OCI-M1 (cell line): ENCODE data around the gene FOXRED2.
A peak's percentile ranks its signal among the peaks of the same experiment; 100 is the strongest.
"Not testable (repeated sequence)": the region's sequence is repeated elsewhere in the genome, so short reads cannot be mapped to it uniquely, and the experiment has no call there.

ENCODE experiments used
- DNase-seq: peaks from one replicate; lab custom pipeline; 2025; lab: John Stamatoyannopoulos, UW

The FOXRED2 gene

DNA sequence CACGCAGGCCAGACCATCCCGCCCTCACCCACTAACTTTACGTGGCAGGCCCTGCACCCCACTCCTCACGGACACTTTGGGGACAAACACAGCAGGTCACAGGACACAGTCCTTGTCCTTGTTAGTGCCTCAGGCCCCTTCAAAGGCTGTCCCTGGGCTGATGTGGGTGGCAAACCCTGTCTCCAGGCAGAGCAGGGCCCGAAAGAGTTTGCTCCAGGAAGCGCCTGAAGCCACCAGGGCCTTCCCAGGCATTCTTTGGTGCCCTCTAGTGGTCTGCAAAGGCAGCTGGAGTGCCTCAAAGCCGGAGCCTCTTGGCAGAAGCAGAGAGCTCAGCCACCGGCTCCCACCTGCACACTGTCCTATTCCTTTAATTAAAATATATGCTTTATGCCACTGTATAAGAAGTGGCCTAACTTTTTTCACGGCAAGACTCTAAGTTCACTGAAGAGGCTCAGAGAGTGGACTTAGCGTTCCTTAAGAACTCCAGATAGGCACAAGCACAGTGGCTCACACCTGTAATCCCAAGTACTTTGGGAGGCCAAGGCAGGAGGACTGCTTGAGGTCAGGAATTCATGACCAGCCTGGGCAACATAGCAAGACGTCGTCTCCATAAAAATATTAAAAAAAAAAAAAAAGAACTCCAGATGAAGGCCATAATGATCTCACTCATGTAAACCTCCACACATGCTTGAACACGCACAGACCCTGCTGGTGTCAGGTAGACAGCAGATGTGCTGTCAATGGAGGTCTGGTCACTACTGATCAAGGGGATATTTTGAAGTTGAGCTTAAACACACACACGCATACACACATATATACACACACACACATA lies 36.5 kb downstream of the FOXRED2 start:
- DNase-seq, result peak; percentile 90

DNA sequence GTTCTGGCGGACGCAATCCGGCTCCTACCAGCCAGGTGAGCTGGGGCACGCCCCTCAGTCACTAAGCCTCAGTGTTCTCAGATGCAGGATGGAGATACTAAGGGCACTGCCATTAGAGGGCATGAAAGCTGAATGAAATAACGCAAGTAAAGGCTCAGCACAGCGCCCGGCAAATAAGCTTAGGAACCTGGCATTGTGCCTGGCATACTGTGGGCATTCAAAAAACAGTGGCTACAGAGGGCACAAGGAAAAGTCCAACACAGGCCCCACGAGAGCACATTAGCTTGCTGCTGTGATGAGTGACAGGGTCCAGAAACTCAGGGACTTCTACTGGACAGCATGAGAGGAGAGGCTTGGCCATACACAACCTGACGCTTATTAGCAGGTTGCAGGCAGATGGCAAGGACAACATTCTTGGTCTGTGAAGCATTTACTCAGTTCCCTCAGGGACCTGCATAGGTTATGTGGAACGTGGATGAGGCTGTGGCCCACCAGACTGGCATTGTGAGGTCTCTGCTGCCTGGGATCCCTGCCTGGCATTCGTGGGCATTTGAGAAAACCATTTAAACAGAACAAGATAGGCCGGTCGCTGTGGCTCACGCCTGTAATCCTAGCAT lies 37.6 kb downstream of the FOXRED2 start:
- DNase-seq, result no peak

DNA sequence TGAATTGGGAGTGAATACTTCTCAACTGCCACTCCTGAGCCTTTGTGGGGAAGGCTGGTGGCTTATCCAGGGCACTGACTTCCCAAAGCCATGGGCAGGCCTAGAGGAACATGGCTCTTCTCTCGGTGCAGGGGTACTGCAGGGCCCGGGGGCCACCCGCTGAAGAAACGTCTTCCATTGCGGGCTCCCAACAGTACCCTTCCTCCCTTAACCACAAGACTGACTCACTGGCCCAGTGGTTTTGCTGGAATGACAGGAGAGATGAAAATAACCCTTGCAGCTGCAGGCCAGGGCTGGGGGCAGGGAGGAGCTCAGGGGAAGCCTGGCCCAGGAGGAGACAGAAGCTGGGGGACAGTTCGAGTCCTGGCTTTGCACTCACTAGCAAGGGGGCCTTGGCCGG lies 38.9 kb downstream of the FOXRED2 start:
- peak; percentile 93 for DNase-seq

DNA sequence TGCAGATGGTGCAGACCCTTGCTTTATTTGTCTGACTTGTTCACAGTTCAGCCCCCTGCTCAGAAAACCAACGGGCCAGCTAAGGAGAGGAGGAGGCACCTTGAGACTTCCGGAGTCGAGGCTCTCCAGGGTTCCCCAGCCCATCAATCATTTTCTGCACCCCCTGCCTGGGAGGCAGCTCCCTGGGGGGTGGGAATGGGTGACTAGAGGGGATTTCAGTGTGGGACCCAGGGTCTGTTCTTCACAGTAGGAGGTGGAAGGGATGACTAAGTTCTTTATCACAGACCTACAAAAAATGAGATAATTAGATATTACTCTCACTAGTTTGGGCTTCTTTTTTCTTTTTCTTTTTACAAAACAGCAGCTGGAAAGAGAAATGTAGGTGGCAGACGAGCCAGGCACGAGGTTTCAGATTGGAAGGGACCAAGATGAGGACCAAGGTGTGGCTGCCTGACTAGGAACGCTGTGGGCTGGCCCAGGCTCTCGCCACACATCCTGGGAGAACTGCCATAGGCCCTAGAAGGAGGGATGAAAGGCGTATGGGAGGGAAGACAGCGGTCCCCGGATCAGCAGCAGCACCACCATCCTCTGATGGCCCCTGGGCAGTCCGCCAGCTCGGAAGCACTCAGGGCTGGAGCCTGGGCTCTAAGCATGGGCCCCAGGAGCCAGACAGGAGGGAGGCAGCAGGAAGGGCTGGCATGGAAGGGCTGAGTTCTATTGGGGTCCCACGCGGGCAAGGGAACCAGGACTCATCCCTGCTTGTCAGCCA lies 39.6 kb downstream of the FOXRED2 start:
- no peak for DNase-seq

DNA sequence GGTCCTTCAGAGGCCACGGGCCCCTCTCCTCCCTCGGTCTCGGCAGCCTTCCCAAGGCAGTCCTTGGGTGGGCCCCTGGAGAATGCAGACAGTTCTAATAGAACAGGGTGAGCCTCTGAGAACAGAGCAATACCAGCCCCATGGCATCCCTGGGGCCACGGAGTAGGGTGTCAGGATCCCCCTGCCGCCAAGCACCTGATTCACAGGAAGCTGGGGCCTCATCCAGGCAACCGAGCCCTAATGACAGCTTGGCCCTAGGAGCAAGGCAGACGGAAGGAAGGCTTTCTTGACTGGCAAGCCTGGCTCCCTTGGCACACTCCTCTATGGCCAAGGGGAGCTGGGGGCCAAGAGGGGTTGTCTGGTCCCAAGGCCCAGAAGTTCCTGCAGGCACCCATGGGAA lies 40.6 kb downstream of the FOXRED2 start:
- DNase-seq, result no peak

DNA sequence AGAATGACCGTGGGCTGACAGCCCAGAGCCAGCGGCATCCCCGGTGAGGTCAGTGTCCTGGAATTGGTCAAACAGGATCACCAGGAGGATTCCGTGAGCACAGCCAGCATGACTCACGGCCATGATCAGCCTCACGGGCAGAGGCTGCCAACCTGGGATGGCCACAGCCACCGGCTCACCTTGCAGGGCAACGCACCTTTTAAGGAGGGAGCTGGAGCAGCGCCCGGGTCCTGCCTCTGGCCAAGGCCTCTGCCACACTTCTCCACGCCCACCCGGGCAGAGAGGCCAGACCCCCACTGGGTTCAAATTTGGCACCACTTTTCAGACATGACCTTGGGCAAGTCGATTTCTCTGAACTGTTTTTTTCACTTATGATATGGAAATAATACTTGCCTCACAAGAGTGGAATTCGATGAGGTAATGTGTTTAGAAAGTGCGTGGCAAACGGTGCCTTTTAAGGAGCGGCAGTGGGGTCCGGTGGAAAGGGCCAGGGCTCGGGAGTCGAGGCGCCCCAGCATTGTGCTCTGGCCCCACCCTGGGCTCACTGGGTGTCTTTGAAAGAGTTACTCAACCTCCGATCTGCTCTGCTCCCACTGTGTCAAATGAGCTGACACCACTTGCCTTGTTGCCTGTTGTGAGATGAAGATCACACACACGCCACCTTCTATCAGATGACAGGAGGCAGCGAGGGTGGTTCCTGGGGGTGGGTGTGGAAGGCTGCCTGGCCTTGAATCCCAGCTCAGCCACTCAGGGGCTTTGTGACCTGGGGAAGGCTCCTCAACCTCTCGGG lies 41.4 kb downstream of the FOXRED2 start:
- no peak for DNase-seq

DNA sequence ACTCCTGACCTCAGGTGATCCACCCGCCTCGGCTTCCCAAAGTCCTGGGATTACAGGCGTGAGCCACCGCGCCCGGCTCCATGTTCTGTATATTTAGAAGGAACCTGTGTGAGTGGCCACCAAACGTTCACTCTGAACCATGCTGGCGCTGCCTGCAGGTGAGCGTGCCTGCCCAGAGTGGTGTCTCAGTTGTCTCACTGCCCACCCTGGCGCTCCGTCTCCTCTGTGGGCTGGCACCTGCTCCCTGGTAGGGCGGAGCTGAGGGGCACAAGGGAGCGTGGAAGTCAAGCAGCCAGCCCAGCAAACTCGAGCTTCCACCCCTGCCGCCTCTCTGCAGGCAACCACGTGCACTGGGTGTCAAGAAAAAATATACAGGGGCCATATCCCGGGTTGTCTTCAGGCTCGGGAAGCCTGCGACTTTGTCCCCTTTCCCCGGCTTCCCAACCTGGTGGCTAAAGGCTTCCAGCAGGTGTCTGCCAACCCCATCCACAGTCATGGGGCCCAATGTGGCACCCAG lies 42.1 kb downstream of the FOXRED2 start:
- no peak for DNase-seq

DNA sequence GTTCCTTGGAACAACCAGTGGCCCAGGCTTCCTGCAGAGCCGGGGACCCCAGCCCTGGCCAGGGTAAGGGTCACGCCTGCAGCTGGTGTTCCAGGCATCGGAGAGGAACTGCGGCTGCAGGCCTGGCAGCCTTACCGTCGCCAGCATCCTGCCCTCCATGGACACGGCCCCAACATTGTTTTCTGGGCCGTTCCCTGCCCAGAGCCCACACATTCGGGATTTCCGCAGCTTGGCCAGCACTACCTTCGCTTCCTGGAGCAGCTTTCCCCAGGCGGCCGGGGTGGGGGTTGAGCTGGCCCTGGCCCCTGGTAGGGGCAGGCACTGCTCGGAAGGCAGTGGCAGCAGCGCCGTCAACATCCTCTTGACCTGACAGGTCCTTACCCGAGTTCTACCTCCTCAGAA lies 43.1 kb downstream of the FOXRED2 start:
- no peak for DNase-seq

DNA sequence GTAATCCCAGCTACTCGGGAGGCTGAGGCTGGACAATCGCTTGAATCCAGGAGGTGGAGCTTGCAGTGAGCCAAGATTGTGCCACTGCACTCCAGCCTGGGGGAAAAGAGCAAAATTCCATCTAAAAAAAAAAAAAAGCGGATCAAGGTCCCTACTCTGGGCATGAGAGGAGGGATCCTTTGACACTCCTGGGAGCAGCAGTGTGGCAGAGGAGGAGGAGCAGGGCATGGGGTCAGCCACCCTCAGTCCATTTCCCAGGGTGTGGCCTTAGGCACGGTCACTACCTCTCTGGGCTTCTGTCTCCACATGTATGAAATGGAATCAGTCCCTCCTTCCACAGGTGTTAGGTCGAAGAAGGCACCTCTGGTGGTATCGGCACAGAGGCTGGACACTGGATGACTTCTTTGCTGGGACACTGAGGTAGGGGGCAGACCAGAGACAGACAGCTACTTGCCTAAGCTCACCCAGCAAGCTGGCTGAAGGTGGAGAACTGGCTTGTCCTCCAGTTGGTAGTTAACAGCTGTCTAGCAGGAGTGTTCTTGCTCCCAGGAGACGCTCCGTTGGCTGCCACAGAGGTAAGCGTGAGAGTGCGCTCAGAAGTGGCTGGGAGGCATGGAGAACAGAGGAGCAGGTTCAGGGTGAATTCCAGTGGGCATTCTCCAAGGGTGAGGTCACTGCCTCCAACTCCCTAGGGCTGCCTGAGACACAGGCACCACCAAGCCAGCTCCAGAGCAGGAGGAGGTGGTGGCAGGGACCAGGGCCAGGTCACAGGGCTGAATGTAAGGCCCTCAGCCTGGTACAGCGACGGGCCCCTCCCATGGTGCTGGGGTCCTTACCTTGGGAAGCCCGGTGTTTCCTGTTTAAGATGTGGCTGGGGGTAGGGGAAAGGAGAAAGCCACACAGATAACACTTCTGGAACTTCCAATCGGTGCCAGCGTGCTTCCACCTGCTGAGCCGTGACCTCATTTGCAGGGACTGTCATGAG lies 44.9 kb downstream of the FOXRED2 start:
- no peak for DNase-seq

DNA sequence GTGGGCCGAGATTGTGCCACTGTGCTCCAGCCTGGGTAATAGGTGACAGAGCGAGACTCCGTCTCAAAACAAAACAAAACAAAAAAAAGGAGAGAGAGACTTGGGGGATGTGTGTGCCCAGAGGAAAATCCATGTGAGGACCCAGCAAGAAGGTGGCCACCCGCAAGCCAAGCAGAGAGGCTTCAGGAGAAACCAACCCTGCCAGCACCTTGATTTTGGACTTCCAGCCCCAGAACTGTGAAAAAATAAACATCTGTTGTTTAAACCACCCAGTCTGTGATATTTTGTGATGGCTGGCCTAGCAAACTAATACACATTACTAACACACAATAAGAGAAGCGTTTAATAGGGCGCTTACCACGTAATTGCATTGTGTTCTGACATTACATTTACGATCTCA lies 46.6 kb downstream of the FOXRED2 start:
- DNase-seq, result no peak

DNA sequence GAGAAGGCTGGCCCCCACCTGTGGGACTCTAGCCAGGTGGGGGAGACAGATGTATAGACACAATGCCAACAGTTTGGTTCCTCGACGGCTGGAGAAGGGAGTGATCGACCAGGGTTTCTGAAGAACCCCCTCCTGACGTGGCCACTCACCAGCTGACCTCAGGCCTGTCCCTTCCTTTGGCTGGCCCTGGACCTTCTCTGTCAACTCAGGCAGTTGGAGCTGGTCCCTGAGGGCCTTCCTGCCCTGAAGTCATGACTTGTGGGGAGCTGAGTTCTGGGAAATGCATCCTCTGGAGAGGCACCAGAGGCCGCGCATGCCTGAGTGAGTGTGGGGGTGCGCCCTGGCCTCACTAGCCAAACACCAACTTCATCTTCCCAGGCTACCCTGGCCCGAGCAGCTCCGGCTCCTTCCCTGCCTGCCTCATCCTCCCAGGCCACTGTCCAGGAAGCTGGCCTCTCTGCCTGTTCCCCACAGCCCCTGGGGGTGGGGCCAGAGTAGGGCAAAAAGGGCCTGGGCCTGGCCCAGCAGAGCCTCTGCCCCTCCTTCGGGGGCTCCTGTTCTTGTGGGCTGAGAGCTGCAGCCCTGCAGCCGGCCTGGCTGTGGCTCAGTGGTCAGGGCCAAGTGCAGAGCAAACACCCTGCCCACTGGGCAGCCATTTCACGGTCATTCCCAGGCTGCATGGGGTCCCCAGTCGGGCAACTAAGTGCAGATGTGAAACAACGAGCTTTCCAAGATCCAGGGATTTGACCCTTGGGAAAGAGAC lies 49.0 kb downstream of the FOXRED2 start:
- DNase-seq, result no peak

DNA sequence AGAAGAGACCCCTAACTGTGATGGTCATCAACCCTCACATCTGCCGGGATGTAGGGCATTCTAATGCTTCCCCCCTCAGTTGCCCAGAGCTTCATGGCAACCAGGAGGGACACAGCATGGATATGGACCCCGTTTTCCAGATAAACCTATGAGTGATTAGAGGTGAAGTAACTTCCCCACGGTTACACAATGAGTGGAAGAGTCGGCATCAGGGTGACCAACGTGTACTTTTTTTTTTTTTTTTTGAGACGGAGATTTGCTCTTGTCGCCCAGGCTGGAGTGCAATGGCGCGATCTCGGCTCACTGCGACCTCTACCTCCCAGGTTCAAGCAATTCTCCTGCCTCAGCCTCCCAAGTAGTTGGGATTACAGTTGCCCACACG lies 50.4 kb downstream of the FOXRED2 start:
- DNase-seq, result no peak

DNA sequence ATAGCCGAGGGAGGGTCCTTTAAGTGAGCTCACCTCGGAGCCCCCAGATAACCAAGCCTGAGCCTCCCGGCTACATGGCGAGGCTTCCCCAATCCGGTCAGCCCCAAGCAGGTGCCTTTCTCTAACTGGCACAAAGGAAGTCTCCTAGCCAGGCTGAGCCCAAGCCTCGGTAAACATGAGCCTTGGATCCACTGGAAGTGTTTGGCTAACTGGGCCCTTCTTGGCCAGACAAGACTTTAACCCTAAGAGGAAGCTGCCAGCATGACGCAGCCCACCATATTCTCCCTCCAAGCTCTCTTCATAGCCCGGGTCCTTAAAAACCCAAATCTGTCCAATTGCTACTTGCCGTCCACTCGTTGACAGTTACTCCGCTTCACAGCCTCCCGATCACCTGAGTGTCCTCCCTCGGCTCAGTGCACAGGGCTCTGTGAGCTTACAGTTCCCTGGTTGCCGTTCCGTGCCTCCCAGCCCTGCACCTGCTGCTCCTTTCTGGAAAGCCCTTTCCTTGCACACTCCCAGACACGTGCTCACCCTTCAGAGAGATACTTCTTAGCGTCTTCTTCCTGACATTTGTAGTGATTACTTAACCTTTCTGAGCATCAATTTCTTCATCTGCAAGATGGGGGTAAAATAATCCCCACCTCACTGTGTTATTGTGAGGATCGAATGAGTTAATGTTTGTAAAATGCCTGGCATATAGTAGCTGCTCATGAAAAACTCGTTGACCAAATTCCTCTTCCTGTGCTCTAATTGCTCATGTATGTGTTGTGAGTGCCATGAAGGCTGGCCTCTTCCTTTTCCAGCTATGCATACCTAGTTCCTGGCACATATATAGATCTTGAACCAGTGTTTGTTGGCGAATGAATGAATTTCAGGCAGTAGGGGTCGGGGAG lies 51.0 kb downstream of the FOXRED2 start:
- DNase-seq, result no peak

DNA sequence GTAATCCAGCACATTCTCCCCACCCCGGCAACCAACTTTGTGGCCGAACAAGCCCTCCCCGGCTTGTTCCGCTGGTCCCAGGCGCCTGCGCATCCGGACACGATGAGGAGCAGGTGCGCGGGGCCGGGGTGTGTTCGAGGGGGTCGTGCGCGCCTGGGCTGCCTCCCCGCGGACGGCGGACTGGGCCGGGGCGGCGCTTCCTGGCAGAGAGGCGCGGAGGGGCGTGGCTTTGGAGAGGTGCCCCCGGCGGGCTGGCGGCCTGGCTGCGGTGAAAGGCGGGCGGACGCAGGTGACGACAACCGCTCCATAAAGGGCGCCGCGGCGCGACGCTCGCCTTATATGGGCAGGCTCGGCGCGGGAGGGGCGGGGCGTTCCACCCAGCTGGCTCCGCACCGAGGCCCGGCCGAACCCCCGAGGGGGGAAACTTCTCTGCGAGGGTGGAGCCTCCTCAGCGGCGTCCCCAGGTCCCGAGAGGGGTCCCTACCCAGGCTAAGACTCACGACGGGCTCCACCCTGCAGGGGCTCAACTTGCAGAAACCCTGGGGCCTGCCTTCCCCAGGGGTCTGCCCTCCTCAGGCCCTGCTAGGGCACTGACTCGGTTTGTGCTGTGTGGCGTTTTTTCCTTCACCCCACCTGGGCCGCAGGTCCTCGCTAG lies 51.8 kb downstream of the FOXRED2 start:
- peak; percentile 93 for DNase-seq

DNA sequence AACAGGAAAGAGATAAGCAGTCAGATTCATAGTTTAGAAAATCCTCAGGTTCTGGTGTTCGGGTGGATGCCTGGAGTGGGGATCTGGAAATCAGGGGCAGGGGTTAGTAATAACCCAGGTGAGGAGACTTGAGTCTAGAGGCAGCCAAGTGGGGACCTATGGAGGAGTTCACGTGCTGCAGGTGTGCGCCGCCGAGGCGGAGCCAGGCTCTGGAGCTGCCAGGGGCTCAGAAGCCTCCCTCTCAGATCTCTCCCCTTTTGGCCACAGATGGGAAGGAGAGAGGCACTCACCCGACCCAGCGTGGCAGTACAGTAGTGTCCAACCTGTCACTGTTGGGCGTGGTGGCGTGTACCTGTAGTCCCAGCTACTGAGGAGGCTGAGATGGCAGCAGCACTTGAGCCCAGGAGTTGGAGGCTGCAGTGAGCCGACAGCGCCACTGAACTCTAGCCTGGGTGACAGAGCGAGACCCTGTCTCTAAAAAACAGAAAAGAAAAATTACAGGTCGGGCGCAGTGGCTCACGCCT lies 52.9 kb downstream of the FOXRED2 start:
- no peak for DNase-seq

DNA sequence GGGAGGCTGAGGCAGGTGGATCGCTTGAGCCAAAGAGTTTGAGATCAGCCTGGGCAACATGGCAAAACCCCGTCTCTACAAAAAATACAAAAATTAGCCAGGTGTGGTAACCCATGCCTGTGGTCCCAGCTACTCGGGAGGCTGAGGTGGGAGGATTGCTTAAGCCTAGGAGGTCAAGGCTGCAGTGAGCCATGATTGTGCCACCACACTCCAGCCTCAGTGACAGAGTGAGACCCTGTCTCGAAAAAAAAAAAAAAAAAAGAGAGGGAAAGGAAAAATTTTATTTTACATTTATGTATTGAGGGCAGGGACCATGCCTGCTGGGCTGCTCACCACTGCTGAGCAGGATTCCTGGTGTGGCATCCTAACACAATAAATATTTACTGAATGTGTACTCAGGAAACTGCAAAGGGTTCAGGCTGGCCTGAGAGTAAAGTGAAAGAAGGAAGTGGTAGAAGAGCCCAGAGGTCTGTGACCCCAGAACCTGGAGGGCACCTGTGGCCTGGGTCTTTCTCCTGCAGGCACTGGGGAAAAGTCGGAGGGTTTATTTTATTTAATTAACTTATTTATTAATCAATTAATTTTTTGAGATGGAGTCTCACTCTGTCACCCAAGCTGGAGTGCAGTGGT lies 53.7 kb downstream of the FOXRED2 start:
- not testable (repeated sequence) for DNase-seq

DNA sequence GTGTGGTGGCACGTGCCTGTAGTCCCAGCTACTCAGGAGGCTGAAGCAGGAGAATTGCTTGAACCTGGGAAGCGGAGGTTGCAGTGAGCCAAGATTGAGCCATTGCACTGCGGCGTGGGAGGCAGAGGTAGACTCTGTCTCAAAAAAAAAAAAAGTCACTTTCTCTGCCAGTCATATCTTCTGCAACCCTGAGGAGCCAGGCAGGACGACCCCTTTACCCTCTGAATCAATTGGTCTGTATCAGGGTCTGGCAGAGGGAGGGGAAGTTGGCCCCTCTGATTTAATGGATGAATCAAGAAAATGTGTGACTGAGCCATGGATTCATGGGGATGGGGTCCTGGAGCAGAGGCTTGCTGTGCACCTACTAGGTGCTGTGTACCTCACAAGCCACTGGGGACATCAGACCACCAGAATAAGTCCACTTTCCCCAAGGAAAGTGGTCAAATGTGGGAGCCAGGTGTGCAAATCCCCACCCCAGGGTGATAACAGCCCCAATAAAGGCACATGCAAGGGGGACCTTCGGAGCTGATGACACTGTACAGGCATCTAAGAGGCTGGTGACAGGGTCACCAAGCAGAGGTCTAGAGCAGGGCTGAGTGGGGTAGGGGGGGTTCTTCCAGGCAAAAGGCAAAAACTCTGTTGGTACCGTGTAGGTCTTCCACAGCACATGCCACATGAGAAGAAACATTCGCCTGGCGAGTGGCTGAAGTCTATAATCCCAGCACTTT lies 54.4 kb downstream of the FOXRED2 start:
- no peak for DNase-seq
